HCT116 (cell line): ENCODE results near the gene AAK1. TPM values are rescaled to one million over a fixed set of nuclear protein-coding genes. Genes with fewer than 3 reads are reported as not detected.

ENCODE experiments used
- ATAC-seq: fragments of 200-7000 bp; cut with Tn5 transposase; 2 replicates; pipeline ENCODE4 v1.9.1; 2020; ENCODE audit warnings: mild to moderate bottlenecking, moderate library complexity
- BruUV-seq: library from RNA; stranded (reverse); fragments of 400-500 nt; replicated peaks from 2 replicates; lab custom pipeline; 2021; lab: Mats Ljungman, UMichigan
- CTCF ChIA-PET: fragments of 300-600 bp; sonication (Branson Sonifier 250); formaldehyde crosslinking; loops from one replicate; lab custom pipeline; 2021; ENCODE audit warnings: antibody characterized with exemption; lab: Charles Lee
- POLR2A ChIA-PET: fragments of 300-600, 350-600 bp; sonication (Branson Sonifier 250); formaldehyde crosslinking; loops from one replicate; lab custom pipeline; 2021; ENCODE audit warnings: antibody characterized with exemption; lab: Charles Lee
- RAD21 ChIA-PET, 2 experiments: fragments of 300-600 bp; sonication (Branson Sonifier 250); formaldehyde crosslinking; loops; one replicate each; lab custom pipeline; 2023; ENCODE audit warnings: low total read pairs in 2 of 2; ENCODE audit not compliant: uncharacterized antibody in 2 of 2, unreplicated experiment in 2 of 2, low non-redundant PET in 1 of 2; lab: Charles Lee
- DNase-seq: peaks from one replicate; pipeline ENCODE4 v3.0.0-alpha.2; 2010; ENCODE audit warnings: low read depth, low spot score
- H2AFZ ChIP-seq: fragments of 200-600 bp; shearing (Covaris generic), sonication (generic); 2 replicates; pipeline ENCODE4 v1.6.1; 2017; ENCODE audit warnings: low read depth, mixed run types, mixed read lengths, antibody characterized with exemption, low read length; ENCODE audit not compliant: poor library complexity, severe bottlenecking
- H3K27ac ChIP-seq: 2 replicates; pipeline ENCODE4 v1.5.1; 2012; ENCODE audit warnings: low read depth, low read length
- H3K27me3 ChIP-seq: fragments of 200-600 bp; sonication (generic); 2 replicates; pipeline ENCODE4 v1.6.1; 2016; ENCODE audit warnings: mixed run types, low read length, mixed read lengths; ENCODE audit not compliant: insufficient read depth
- H3K36me3 ChIP-seq, 2 experiments: fragments of 200-500 bp in 1 of 2; fragments of 200-600 bp in 1 of 2; sonication (Bioruptor generic) in 1 of 2; sonication (generic) in 1 of 2; 2 replicates each; pipeline versions ENCODE4 v1.5.1 to v1.6.1; 2014 to 2016; ENCODE audit warnings: low read length in 2 of 2, inconsistent platforms in 1 of 2, mixed read lengths in 1 of 2, mixed run types in 1 of 2; ENCODE audit not compliant: insufficient read depth in 2 of 2, control insufficient read depth in 1 of 2
- H3K4me1 ChIP-seq, 2 experiments: fragments of 200-600 bp in 1 of 2; sonication (generic) in 1 of 2; 2 replicates each; pipeline versions ENCODE4 v1.5.1 to v1.6.1; 2012 to 2017; ENCODE audit warnings: low read length in 2 of 2, inconsistent platforms in 1 of 2, mild to moderate bottlenecking in 1 of 2, mixed read lengths in 1 of 2, mixed run types in 1 of 2, moderate library complexity in 1 of 2; ENCODE audit not compliant: insufficient read depth in 2 of 2, control insufficient read depth in 1 of 2
- H3K4me2 ChIP-seq: fragments of 200-600 bp; sonication (generic); 2 replicates; pipeline ENCODE4 v1.6.1; 2017; ENCODE audit warnings: mixed run types, low read length, mixed read lengths
- H3K4me3 ChIP-seq, 2 experiments: fragments of 200-600 bp in 1 of 2; sonication (generic) in 1 of 2; replicated peaks in 1 of 2; 2 replicates each; pipeline ENCODE4 v1.5.1; 2011 to 2016; ENCODE audit warnings: low read length in 2 of 2, control low read depth in 1 of 2, low read depth in 1 of 2, mild to moderate bottlenecking in 1 of 2, mixed read lengths in 1 of 2, mixed run types in 1 of 2
- H3K79me2 ChIP-seq: fragments of 200-600 bp; sonication (generic); 2 replicates; pipeline ENCODE4 v1.6.1; 2017; ENCODE audit warnings: mild to moderate bottlenecking, mixed run types, low read length, moderate library complexity, mixed read lengths; ENCODE audit not compliant: insufficient read depth
- H3K9ac ChIP-seq: fragments of 200-600 bp; sonication (generic); 2 replicates; pipeline ENCODE4 v1.6.1; 2016; ENCODE audit warnings: low read length, mixed read lengths
- H3K9me2 ChIP-seq: fragments of 200-600 bp; sonication (generic), shearing (Covaris generic); 2 replicates; pipeline ENCODE4 v1.6.1; 2017; ENCODE audit warnings: mixed run types, mild to moderate bottlenecking, moderate library complexity; ENCODE audit not compliant: insufficient read depth
- H3K9me3 ChIP-seq, 2 experiments: fragments of 200-500 bp in 1 of 2; fragments of 200-600 bp in 1 of 2; sonication (Bioruptor generic) in 1 of 2; sonication (generic) in 1 of 2; 2 replicates each; pipeline ENCODE4 v1.6.1; 2014 to 2017; ENCODE audit warnings: low read length in 2 of 2, mixed read lengths in 2 of 2, inconsistent platforms in 1 of 2, low read depth in 1 of 2, mild to moderate bottlenecking in 1 of 2, mixed run types in 1 of 2, moderate library complexity in 1 of 2; ENCODE audit not compliant: control insufficient read depth in 1 of 2, insufficient read depth in 1 of 2
- H4K20me1 ChIP-seq: fragments of 200-600 bp; sonication (generic), shearing (Covaris generic); 2 replicates; pipeline ENCODE4 v1.6.1; 2017; ENCODE audit warnings: mixed run types, mild to moderate bottlenecking, moderate library complexity; ENCODE audit not compliant: insufficient read depth
- CBX3 ChIP-seq: IDR thresholded peaks from 2 replicates; pipeline ENCODE4 v1.6.1; 2012; ENCODE audit warnings: low read depth
- CEBPB ChIP-seq: IDR thresholded peaks from 2 replicates; pipeline ENCODE4 v1.6.1; 2012; ENCODE audit warnings: low read depth
- ELF1 ChIP-seq: IDR thresholded peaks from 2 replicates; pipeline ENCODE4 v1.6.1; 2012; ENCODE audit warnings: low read depth, borderline replicate concordance
- EZH2phosphoT487 ChIP-seq: fragments of 200-600 bp; IDR thresholded peaks from 2 replicates; pipeline ENCODE4 v1.6.1; 2018; ENCODE audit warnings: antibody characterized with exemption, borderline replicate concordance
- JUND ChIP-seq: IDR thresholded peaks from 2 replicates; pipeline ENCODE4 v1.6.1; 2012
- POLR2A ChIP-seq: IDR thresholded peaks from 2 replicates; pipeline ENCODE4 v1.7.0; 2011; ENCODE audit warnings: borderline replicate concordance; ENCODE audit not compliant: insufficient read depth, insufficient read length; ENCODE audit errors: extremely low read depth
- POLR2AphosphoS5 ChIP-seq: IDR thresholded peaks from 2 replicates; pipeline ENCODE4 v1.6.1; 2011; ENCODE audit warnings: mild to moderate bottlenecking, low read depth, low read length, moderate library complexity
- RAD21 ChIP-seq: IDR thresholded peaks from 2 replicates; pipeline ENCODE4 v1.6.1; 2012; ENCODE audit warnings: low read depth, mild to moderate bottlenecking
- SIN3A ChIP-seq: IDR thresholded peaks from 2 replicates; pipeline ENCODE4 v1.6.1; 2012; ENCODE audit warnings: low read depth
- SP1 ChIP-seq: IDR thresholded peaks from 2 replicates; pipeline ENCODE4 v1.6.1; 2012; ENCODE audit warnings: low read depth
- TCF7L2 ChIP-seq: IDR thresholded peaks from 2 replicates; pipeline ENCODE4 v1.7.0; 2011; ENCODE audit warnings: borderline replicate concordance, inconsistent platforms; ENCODE audit not compliant: insufficient read depth, insufficient read length; ENCODE audit errors: extremely low read depth
- YY1 ChIP-seq: IDR thresholded peaks from 2 replicates; pipeline ENCODE4 v1.6.1; 2011; ENCODE audit warnings: low read length, low read depth, moderate library complexity, mild to moderate bottlenecking; ENCODE audit not compliant: insufficient replicate concordance; ENCODE audit errors: extremely low read depth
- intact Hi-C: fragments of 100-400 bp; cut with micrococcal nuclease; formaldehyde crosslinking; loops from 2 replicates; pipeline ENCODE4 v1.10.0; 2022
- total RNA-seq: library from RNA; stranded (reverse); gene quantifications from one replicate; pipeline ENCODE4 v1.2.1, GENCODE V29; 2021; ENCODE audit not compliant: unreplicated experiment
- TF ChIP-seq, protein P1 (sequence below): IDR thresholded peaks from 2 replicates; pipeline ENCODE4 v1.6.1; 2012
- TF ChIP-seq, protein P2 (sequence below): IDR thresholded peaks from 2 replicates; pipeline ENCODE4 v1.6.1; 2012; ENCODE audit warnings: low read depth
- TF ChIP-seq, protein P3 (sequence below): IDR thresholded peaks from 2 replicates; pipeline ENCODE4 v1.6.1; 2012
- TF ChIP-seq, protein P4 (sequence below): IDR thresholded peaks from 2 replicates; pipeline ENCODE4 v1.6.1; 2011; ENCODE audit warnings: mild to moderate bottlenecking, low read length, moderate library complexity; ENCODE audit not compliant: insufficient replicate concordance; ENCODE audit errors: extremely low read depth

AAK1 gene
- total RNA-seq, 1 experiment from 2014 or later = 32.0 TPM

DNA sequence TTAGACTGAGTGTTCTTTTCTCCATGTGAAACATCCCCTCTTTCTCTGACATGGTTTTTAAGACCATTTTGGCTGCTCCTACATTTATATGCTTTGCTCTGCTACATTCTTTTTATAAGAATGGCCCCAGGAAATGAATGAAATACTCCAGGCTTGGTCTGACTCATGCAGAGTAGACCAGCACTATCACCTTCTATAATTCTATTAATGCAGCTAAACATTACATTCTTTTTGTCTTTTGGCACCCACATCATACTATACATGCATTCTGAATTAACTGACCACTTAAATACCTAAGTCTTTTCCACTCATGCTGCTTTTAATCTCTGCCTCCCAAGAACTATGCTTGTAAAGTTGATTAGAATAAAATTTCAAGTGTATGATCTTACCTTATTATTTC is 94.1 kb downstream of the AAK1 start:
- no peak for TF ChIP-seq EZH2phosphoT487
- no peak for TF ChIP-seq POLR2AphosphoS5
- TF ChIP-seq SP1 = no peak
- no peak for TF ChIP-seq RAD21
- TF ChIP-seq SIN3A = no peak
- TF ChIP-seq CBX3 = no peak
- TF ChIP-seq POLR2A = no peak
- TF ChIP-seq, protein P1, sequence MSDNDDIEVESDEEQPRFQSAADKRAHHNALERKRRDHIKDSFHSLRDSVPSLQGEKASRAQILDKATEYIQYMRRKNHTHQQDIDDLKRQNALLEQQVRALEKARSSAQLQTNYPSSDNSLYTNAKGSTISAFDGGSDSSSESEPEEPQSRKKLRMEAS = no peak
- TF ChIP-seq, protein P2, sequence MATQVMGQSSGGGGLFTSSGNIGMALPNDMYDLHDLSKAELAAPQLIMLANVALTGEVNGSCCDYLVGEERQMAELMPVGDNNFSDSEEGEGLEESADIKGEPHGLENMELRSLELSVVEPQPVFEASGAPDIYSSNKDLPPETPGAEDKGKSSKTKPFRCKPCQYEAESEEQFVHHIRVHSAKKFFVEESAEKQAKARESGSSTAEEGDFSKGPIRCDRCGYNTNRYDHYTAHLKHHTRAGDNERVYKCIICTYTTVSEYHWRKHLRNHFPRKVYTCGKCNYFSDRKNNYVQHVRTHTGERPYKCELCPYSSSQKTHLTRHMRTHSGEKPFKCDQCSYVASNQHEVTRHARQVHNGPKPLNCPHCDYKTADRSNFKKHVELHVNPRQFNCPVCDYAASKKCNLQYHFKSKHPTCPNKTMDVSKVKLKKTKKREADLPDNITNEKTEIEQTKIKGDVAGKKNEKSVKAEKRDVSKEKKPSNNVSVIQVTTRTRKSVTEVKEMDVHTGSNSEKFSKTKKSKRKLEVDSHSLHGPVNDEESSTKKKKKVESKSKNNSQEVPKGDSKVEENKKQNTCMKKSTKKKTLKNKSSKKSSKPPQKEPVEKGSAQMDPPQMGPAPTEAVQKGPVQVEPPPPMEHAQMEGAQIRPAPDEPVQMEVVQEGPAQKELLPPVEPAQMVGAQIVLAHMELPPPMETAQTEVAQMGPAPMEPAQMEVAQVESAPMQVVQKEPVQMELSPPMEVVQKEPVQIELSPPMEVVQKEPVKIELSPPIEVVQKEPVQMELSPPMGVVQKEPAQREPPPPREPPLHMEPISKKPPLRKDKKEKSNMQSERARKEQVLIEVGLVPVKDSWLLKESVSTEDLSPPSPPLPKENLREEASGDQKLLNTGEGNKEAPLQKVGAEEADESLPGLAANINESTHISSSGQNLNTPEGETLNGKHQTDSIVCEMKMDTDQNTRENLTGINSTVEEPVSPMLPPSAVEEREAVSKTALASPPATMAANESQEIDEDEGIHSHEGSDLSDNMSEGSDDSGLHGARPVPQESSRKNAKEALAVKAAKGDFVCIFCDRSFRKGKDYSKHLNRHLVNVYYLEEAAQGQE = no peak
- no peak for TF ChIP-seq TCF7L2
- TF ChIP-seq, protein P3, sequence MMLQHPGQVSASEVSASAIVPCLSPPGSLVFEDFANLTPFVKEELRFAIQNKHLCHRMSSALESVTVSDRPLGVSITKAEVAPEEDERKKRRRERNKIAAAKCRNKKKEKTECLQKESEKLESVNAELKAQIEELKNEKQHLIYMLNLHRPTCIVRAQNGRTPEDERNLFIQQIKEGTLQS = no peak
- no peak for TF ChIP-seq ELF1
- TF ChIP-seq YY1 = no peak
- TF ChIP-seq, protein P4, sequence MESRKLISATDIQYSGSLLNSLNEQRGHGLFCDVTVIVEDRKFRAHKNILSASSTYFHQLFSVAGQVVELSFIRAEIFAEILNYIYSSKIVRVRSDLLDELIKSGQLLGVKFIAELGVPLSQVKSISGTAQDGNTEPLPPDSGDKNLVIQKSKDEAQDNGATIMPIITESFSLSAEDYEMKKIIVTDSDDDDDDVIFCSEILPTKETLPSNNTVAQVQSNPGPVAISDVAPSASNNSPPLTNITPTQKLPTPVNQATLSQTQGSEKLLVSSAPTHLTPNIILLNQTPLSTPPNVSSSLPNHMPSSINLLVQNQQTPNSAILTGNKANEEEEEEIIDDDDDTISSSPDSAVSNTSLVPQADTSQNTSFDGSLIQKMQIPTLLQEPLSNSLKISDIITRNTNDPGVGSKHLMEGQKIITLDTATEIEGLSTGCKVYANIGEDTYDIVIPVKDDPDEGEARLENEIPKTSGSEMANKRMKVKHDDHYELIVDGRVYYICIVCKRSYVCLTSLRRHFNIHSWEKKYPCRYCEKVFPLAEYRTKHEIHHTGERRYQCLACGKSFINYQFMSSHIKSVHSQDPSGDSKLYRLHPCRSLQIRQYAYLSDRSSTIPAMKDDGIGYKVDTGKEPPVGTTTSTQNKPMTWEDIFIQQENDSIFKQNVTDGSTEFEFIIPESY = no peak
- TF ChIP-seq JUND = no peak
- TF ChIP-seq CEBPB = no peak
- ChIA-PET CTCF (no interaction called here), POLR2A (no interaction called here), RAD21 (no interaction called here)
- Histone ChIP-seq H4K20me1 (no peaks in the 10 kb centered on the region), H3K9ac (no peak overlapping the region), H3K27ac (no peak overlapping the region), H3K4me2 (no peak overlapping the region), H3K9me2 (no peaks in the 10 kb centered on the region), H3K9me3 (no peaks in the 10 kb centered on the region), H3K79me2 (no peaks in the 10 kb centered on the region), H2AFZ (no peak overlapping the region), H3K4me1 (no peaks in the 10 kb centered on the region), H3K27me3 (no peaks in the 10 kb centered on the region), H3K36me3 (no peaks in the 10 kb centered on the region), H3K4me3 (no peak overlapping the region)
- no peak for DNase-seq
- no TSS peak for BruUV-seq
- intact Hi-C loops = no loop called here
- no peak for ATAC-seq
